HuH-7 (cell line): ENCODE results near the gene ESR2.
A peak's percentile ranks its signal among the peaks of the same experiment; 100 is the strongest.
"Not testable (repeated sequence)": the region's sequence is repeated elsewhere in the genome, so short reads cannot be mapped to it uniquely, and the experiment has no call there.

Experiments used
- DNase-seq: peaks from one replicate; pipeline ENCODE4 v3.0.0; 2011; ENCODE audit warnings: low spot score

Gene ESR2

DNA sequence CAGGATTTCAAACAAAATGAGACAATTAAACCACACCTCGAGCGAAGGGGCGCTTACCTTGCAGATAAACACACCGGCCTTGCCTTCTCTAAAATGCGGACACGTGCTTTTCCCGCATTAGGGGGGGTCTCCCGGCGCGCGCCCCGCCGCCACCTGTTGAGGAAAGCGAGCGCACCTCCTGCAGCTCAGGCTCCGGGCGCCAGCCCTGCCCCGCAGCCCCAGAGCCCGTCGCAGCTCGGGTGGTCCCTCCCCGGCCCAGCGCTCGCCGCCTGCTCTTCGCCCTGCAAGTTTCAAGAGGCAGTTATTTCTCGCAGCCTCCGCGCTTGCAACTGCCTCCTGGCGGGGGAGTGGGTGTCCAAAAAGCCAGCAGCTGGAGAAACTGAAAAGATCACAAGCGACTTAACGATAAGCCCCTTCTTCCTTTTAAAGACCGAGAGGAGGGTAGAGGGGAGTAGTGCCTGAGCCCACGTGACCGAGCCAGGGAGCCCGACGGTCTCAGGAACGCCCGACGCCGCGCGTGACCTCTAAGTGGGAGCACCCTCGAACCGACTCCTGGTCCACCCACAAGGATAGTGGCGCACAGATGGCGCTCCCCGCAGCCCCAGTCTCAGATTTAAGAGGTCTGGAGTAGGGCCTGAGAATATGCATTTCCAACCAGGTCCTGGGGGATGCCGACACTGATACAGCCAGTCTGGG is at the start of gene ESR2:
Gene ESR2 (minus strand): TSS at position 396 of the 696 bp plus-strand sequence. CDS start 11,386 bp downstream, outside the sequence.
- peak; percentile 25 for DNase-seq

DNA sequence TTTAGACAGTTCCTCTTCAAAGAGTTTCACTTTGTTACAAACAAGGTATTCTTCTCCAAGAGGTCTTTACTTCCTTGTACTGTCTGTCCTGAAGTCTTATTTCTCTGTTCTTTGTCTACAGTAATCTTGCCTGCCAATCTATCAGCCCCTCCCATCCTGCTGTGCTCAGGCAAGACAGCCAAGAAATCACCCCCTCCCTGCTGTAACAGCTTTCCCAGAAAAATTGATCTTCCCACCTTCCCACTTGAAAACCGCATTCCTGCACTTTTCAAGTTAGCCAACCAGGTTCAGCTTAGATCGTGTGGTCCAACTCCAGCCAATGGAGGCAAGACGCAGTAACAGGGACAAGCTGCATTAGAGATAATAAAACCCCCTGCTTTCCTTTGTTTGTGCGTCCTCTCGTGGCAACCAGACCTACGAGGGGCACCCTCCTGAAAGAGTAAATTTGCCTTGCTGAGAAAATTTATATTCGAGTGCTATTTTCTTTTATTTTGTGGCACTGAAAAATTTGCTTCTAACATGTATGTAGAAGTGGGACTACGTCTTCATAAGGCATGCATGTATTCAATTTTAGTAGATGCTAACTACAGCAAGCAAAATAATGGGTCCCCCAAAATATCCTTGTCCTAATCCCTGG is 46.5 kb upstream of the ESR2 start:
- DNase-seq, result no peak

DNA sequence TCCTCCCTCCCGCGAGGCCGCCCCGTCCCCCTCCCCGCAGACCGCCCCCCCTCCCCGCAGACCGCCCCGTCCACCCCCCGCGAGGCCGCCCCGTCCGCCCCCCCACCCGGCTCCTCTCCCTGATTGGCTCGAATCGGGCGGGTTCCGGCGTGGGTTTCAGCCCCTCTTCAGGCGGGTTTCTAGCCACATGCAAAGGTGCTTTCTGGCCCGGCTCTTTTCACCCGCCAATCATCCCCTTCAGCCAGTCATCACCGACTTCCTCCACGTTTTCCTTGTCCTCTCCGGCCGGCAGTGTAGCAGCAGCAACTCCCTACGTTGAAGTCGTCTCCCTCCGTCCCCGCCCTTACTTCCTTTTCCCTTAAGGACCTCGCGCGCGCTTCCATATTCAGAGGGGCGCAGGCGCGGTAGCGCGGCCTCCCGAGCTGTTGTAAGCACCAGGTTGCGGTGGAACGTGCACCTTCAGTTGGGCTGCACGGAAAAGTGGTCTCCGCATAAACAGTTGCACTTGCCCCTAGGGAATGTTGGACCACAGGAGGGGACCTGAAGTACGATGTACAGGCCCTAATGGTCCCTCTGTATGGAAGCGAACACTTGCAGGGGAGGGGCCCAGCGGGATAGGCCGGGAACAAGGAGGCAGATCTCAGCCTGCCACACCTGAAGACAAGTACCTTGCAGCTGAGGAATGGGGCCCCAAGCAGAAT is 44.6 kb upstream of the ESR2 start:
- DNase-seq, result peak; percentile 68

DNA sequence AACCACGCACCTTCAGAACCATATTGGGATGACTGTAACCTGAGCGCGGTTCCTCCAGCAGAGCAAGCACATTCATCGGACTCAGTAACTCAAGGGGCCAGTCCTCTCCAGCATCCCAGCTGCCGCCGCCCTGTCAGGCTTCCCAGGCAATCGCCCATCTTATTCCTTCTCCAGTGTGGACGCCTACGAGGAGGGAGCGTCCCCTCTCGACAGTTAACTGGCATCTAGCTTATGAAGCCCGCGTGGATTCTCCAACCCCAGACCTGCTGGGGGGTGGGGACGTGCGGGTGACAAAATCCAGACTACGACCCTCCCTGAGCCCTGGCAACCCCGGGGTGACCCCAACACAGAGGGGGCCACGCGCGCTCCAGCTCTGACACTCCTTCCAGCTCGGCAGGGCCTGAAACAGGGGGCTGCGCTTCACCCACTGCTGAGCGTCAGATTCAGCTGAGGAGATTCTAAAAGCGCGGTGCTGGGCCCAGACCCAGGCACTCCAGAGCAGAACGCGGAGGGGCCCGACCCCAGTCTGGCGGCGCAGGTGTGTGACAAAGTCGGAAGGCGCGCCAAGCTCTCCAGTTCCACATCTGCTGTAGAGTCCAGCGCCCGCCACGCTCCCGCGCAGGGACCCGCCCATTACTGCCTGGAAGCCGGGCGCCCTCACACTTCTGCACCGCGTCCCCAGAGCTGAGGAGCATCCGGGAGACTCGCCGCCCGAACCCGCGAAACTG is 43.9 kb upstream of the ESR2 start:
- DNase-seq, result peak; percentile 17

DNA sequence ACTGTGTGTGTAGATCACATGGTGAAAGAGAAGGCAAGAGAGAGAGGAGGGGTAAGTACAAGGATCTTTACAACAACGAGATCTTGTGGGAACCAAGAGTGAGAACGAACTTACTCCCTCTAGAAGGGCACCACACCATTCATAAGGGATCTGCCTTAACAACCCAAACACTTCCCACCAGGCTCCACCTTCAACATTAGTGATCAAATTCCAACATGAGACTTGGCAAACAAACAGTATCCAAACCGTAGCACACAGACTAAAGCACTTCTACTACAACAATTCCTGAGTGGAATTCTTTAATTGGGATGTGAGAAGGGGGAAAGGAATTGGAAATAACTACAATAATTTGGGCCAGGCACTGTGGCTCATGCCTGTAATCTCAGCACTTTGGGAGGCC is 35.0 kb upstream of the ESR2 start:
- DNase-seq, result no peak

DNA sequence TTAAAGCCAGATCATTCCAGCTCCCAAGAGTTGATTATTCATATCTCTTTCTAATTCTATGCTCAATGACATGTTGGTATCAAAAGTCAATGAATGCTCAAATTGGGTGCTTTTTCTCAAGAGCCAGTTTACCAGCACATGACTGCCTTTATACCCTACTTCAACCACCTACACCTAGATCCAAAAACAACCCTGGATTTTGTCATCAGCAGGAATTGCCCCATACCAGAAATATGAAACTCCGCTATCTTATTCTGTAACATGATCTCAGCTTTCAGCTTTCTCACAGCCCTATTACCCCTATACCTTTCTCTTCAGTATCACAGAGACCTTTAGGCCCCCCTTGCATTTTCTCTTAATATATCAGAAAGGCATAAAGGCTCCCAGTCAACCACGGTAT is 32.3 kb upstream of the ESR2 start:
- no peak for DNase-seq

DNA sequence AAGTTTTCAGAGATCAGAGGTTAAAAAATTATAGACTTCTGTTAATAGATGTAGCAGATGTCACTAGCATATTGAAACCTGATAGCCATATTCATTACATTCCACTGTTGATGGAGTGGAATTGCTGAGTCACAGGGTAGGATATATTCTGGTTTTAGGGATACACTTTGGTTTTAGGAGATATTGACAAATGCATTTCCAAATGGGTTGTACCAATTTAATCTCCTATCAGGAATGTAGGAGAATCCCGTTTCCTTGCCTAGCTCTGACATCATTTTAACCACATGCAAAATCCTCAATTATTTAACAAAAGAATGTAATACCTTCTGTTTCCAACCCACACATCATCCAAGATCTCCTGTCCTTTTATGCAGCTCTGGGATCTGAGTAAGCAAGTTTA is 30.7 kb upstream of the ESR2 start:
- no peak for DNase-seq

DNA sequence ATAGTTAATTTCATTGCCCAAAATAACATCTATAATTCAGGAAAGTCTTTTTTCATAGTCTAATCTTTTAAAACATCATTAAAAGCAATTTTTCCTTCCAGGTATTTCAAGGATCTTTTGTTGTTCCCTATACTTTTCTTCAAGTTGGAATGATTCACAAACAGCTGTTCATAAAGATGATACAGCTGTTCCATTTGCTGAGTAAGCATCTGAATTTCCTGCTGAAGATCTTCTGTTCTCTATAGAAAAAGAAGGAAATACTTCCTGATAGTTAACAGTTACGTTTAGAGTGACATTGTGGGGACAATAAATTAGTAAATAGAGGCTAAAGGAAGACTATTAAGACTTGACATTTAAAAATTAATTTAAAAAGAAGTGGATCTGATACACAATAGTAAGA is 30.3 kb upstream of the ESR2 start:
- DNase-seq, result no peak

DNA sequence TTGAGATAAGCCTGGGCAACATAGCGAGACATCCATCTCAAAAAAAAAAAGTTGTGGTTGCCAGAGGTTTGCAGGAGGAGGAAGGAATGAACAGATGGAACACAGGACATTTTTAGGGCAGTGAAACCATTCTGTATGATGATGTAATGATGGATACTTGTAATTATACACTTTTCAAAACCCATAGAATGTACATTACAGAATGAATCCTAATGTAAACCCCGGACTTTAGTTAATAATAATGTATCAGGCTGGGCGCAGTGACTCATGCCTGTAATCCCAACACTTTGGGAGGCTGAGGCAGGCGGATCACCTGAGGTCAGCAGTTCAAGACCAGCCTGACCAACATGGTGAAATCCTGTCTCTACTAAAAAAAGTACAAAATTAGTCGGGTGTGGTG is 26.2 kb upstream of the ESR2 start:
- DNase-seq, result not testable (repeated sequence)

DNA sequence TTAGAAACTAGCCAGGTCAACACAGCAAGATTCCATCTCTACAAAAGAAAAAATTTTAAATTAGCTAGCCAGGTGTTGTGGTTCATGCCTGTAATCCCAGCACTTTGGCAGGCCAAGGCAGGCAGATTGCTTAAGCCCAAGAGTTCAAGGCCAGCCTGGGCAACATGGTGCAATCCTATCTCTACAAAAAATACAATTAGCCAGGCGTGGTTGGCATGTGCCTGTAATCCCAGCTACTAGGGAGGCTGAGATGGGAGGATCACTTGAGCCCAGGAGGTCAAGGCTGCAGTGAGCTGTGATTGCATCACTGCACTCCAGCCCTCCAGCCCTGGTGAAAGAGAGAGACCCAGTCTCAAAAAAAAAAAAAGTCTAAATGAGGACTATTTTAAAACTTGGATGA is 24.5 kb upstream of the ESR2 start:
- not testable (repeated sequence) for DNase-seq

DNA sequence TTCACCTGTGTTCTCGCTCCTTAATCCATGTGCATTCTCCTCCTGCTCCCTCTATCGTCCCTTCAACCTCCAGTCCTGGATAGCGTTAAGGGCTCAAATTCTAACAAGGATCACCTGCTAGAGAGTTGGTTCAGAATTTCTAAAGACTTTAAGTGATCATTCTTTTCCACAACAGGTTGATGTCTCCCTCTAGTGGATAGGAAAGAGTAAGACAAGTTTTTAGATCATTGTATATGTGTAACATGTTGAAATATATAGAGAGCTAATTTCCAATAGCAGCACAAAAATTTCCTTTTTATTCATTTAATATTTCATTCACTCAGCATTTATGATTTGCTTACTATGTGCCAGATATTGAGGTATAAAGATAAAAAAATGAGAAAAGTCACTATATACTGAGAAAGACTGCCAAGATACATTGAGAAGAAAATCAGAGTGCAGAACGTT is 9.3 kb upstream of the ESR2 start:
- peak; percentile 50 for DNase-seq

DNA sequence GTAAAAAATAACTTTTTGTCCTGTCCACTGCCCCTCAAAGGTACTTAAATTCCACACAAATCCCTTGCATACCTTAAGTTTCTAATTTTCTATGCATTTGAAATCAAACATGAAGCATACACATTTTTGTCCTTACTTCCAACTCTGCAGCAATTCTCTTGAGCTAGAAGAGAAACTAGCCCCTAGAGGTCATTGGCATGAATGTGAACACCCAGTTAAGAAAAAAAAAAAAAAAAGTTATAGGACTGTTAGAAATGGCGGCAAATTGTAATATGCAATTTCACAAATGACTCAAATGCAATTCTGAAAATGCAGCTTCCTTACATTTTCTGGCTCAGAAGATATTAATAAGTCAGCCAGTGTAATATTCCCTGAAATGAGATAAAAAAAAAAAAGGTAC is 4.6 kb upstream of the ESR2 start:
- DNase-seq, result no peak

DNA sequence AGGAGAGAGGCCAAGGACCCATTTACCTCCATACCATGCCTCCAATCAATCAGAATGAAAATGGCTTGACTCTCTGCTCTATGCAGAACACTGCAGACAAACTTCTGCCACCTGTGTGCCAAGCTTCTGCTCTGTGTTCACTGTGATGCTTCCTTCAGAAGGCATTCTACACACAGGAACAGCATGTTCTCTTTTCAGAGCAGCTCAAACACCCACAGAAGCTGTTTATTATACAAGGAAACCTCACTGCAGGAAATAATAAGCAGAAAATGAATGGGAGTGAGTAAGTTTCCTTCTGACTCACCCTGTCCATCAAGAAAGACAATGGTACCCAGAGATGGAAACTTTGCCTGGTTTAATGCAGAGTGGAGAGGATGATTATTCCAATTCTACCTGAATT is 2.4 kb upstream of the ESR2 start:
- no peak for DNase-seq

DNA sequence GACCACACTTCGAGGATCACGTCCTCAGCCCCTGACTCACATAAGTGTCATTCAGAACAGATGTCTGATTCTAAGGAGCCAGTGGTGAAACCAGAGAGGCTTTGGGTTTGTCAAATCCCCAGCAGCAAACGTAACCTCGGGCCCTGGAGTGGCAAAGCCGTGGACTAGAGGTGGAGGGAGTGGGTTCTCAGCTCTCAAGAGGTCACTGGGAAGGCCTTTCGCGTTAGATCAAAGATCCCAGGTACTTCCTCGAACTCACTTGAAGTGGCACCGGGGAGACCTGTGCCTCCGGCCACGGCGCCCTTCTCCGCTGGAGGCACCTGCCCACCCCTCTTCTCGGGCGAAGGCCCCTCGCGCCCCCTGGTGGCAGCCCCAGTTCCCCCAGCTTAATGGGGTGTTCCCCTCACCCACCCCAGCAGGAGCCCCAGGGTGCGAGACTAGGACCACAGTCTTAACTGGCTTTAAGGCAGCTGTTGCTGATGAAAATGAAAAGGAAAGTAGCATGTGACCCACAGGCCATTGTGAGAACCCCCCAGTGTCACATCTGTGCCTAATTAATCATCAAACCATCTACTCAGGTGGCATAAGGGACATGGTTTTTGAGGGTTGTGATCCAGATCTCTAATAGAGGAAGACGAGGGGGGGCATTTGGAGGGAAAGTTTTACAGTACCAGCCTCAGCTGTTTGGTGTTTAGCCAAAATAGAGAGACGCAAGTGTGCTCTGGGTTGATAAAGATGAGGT is 672 bp upstream of the ESR2 start:
- DNase-seq, result peak; percentile 74

DNA sequence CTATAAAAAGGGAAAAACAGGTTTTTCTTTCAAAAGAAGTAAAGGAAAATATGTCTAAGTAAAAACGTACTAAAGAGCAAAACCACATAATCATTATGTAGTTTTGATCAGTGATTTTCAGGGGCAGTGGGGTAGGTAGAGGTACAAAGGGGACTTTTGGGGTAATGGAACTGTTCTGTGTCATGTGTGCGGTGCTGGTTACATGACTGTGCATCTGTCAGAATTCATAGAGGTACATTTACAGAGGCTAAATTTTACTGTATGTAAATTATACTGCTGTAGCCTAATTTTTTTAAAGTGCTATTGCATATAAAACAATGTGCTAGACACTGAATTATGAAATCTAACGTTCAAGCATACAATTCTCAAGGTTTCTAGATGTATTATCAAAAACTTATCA is 2.0 kb downstream of the ESR2 start:
- no peak for DNase-seq

DNA sequence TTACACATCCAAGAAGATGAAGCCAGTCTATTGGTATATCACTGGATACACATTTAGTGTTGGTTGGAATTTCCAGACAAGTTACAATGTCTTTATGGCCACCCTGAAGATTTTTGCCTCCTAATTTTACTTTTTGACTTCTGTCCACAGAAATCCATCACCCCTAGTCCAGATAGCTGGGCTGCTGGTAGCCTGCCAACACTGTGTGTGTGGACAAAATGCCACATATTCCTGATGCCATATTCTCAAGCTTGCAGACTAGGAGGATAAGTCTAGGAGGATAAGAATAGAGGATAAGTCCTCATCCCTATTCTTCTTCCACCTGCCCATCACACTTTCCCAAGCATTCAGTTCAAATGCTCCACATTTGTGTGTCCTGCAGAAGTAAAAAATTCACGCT is 4.6 kb downstream of the ESR2 start:
- DNase-seq, result no peak

DNA sequence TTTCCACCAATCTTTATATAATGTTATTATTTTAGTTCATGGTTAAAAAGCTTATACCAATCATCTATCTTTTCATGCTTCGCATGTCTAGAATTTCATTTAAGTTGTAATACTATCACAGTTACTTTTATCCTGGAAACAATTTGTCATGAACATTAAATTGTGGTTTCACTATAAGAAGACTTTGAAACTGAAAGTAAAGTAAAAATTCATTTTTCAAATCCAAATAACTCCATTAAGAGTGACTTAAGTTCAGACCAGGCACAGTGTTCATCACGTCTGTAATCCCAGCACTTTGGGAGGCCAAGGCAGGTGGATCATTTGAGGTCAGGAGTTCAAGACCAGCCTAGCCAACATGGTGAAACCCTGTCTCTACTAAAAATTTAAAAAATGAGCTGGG is 12.4 kb downstream of the ESR2 start:
- DNase-seq, result no peak

DNA sequence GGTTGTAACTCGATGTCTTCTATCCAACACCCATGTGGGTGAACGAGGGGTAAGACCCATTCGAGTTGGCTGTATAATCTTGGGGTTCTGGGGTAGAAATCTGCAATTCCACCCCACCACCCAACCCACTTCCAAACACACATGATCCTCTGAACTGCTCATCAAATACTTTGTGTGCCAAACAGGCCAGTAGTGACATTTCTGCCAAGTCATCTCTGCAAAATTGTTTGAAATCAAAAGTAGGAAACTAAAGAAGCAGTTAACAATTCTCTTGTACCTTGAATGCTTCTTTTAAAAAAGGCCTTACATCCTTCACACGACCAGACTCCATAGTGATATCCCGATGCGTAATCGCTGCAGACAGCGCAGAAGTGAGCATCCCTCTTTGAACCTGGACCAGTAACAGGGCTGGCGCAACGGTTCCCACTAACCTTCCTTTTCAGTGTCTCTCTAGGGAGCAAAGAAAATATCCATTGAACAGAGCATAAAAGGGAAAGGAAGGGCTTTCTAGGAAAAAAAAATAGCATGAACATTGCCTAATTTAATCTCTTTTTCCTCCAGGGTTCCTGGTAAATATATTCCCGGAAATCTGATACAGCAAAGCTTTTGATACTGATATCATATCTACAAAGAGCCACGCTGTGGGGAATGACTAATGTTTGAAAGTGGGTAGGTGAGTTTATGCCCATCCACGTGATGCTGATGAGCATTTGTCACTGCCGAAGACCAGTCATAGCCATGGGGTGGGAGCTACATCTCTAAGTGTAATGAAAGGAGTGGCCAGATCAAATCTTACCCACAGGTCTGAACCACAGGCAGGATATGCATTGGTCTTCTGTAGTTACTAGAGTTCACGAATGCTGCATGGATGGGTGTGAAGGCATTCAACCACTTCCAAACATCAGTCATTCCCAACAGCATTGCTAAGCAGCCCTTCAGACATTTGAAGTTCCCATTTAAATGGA is 14.2 kb downstream of the ESR2 start:
- no peak for DNase-seq

DNA sequence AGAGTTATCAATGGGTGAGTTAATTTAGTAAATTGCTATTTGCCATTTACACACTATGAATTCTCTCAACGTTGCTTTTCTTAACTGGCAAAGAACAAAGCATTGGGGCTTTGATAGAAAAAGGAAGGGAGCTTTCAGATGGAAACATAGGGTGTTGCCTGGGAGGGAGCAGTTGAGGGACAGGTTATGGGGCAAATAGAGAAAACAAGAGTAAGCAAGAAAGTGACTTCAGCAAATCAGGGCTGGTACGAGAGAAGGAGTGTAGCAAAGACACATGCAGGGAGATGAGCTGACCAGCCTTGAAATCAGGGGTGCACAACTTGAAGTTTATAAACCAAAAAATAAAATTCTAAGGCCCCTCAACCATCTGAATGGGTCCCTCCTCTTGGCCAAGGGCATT is 15.7 kb downstream of the ESR2 start:
- no peak for DNase-seq

DNA sequence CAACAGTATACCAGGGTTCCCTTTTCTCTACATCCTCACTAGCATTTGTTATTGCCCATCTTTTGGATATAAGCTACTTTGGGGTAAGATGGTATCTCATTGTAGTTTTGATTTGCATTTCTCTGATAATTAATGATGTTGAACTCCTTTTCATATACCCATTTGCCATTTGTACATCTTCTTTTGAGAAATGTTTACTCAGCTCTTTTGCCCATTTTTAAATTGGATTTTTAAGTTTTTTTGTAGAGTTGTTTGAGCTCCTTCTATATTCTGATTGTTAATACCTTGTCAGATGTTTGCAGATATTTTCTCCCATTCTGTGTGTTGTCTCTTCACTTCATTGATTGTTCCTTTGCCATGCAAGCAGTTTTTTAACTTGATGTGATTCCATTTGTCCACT is 22.2 kb downstream of the ESR2 start:
- no peak for DNase-seq

DNA sequence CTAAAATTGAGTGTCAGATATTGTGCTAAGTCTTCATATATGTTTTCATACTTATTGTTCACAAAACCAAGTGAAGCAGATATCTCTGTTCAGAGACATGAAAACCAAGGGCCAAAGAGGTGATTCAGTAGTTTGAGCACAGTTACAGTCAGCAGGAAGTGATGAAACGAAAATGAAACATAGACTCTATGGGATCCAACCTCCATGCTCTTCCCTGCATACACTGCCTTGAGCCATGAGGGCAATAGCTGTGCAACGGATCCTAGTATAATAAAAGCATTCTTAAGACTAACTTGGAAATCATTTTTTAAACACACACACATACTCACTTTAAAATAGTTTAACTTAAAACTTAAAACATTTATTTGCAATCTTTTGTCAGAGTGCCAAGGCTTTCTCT is 27.9 kb downstream of the ESR2 start:
- DNase-seq, result no peak
